Astrocyte (in vitro differentiated cells and primary cell): ENCODE results near the gene TERT. TPM values are rescaled to one million over a fixed set of nuclear protein-coding genes. Genes with fewer than 3 reads are reported as not detected.

Experiments used
- DNase-seq: peaks from one replicate; pipeline ENCODE4 v3.0.0-alpha.2; 2010; ENCODE audit warnings: low read depth
- FAIRE-seq: peaks from 2 replicates; lab custom pipeline; 2011; peaks lifted over from hg19 to GRCh38; lab: Jason Lieb, UNC
- H2AFZ ChIP-seq: 2 replicates; pipeline ENCODE4 v1.6.0; 2012; ENCODE audit warnings: low read depth, low read length, inconsistent platforms
- H3K27ac ChIP-seq: 2 replicates; pipeline ENCODE4 v1.5.1; 2011; ENCODE audit warnings: low read depth, low read length, inconsistent platforms
- H3K27me3 ChIP-seq: 2 replicates; pipeline ENCODE4 v1.6.0; 2011; ENCODE audit warnings: low read length, inconsistent platforms; ENCODE audit not compliant: insufficient read depth
- H3K36me3 ChIP-seq: 2 replicates; pipeline ENCODE4 v1.5.1; 2011; ENCODE audit warnings: low read length, inconsistent platforms; ENCODE audit not compliant: insufficient read depth
- H3K4me1 ChIP-seq: 2 replicates; pipeline ENCODE4 v1.5.1; 2011; ENCODE audit warnings: low read length, inconsistent platforms; ENCODE audit not compliant: insufficient read depth
- H3K4me2 ChIP-seq: 2 replicates; pipeline ENCODE4 v1.6.0; 2012; ENCODE audit warnings: low read length, inconsistent platforms
- H3K4me3 ChIP-seq: 2 replicates; pipeline ENCODE4 v1.5.1; 2011; ENCODE audit warnings: low read depth, mild to moderate bottlenecking, low read length, inconsistent platforms; ENCODE audit not compliant: insufficient read depth
- H3K79me2 ChIP-seq: 2 replicates; pipeline ENCODE4 v1.6.0; 2012; ENCODE audit warnings: mild to moderate bottlenecking, low read length, inconsistent platforms; ENCODE audit not compliant: insufficient read depth
- H3K9ac ChIP-seq: 2 replicates; pipeline ENCODE4 v1.6.0; 2012; ENCODE audit warnings: mild to moderate bottlenecking, low read length, inconsistent platforms
- H3K9me3 ChIP-seq: 2 replicates; pipeline ENCODE4 v1.5.1; 2012; ENCODE audit warnings: low read depth, mild to moderate bottlenecking, low read length, inconsistent platforms; ENCODE audit not compliant: insufficient read depth
- H4K20me1 ChIP-seq: 2 replicates; pipeline ENCODE4 v1.6.0; 2012; ENCODE audit warnings: low read length, inconsistent platforms; ENCODE audit not compliant: insufficient read depth
- H3K27ac Mint-ChIP-seq: one replicate; pipeline ENCODE4 v1.8.0; 2021; ENCODE audit warnings: mild to moderate bottlenecking, mixed read lengths; ENCODE audit not compliant: unreplicated experiment
- H3K27me3 Mint-ChIP-seq: one replicate; pipeline ENCODE4 v1.8.0; 2021; ENCODE audit warnings: low read depth, mixed read lengths; ENCODE audit not compliant: unreplicated experiment
- H3K36me3 Mint-ChIP-seq: one replicate; pipeline ENCODE4 v1.8.0; 2021; ENCODE audit warnings: low read depth, mixed read lengths; ENCODE audit not compliant: unreplicated experiment
- H3K4me1 Mint-ChIP-seq: one replicate; pipeline ENCODE4 v1.8.0; 2021; ENCODE audit warnings: low read depth, mixed read lengths; ENCODE audit not compliant: unreplicated experiment
- H3K4me3 Mint-ChIP-seq: one replicate; pipeline ENCODE4 v1.8.0; 2021; ENCODE audit warnings: mild to moderate bottlenecking, moderate library complexity, mixed read lengths; ENCODE audit not compliant: unreplicated experiment
- H3K9me3 Mint-ChIP-seq: one replicate; pipeline ENCODE4 v1.8.0; 2021; ENCODE audit warnings: mild to moderate bottlenecking, mixed read lengths; ENCODE audit not compliant: unreplicated experiment
- CTCF ChIP-seq: IDR thresholded peaks from 2 replicates; pipeline ENCODE4 v1.5.1; 2011; ENCODE audit warnings: low read depth, mild to moderate bottlenecking, inconsistent platforms, low read length, moderate library complexity; ENCODE audit not compliant: insufficient read depth
- EZH2 ChIP-seq: IDR thresholded peaks from 2 replicates; pipeline ENCODE4 v1.6.1; 2012; ENCODE audit warnings: mild to moderate bottlenecking, low read length, inconsistent platforms; ENCODE audit not compliant: insufficient read depth
- total RNA-seq: library from RNA; stranded (reverse); gene quantifications from 2 replicates; pipeline ENCODE4 v1.2.1, GENCODE V29; 2021

TERT gene
- total RNA-seq, 1 donor from 2014 or later: 0.50 TPM

GRCh38 chr5:1338506-1339070 lies 43.7 kb upstream of the TERT start:
- H3K79me2 ChIP-seq: peaks cover 30% of the 10 kb centered on the region
- FAIRE-seq (no peak), DNase-seq (no peak)
- no peak overlapping the region for H2AFZ ChIP-seq
- H3K4me3 Mint-ChIP-seq: no peak overlapping the region
- H3K27ac Mint-ChIP-seq: no peak overlapping the region
- H3K27ac ChIP-seq: no peak overlapping the region
- no peaks in the 10 kb centered on the region for H3K27me3 ChIP-seq
- H3K4me3 ChIP-seq: no peak overlapping the region
- H3K36me3 Mint-ChIP-seq: peaks cover 11% of the 10 kb centered on the region
- H3K4me1 ChIP-seq: peaks cover 5% of the 10 kb centered on the region
- H3K4me2 ChIP-seq: no peak overlapping the region
- H3K27me3 Mint-ChIP-seq: no peaks in the 10 kb centered on the region
- H4K20me1 ChIP-seq: peaks cover 47% of the 10 kb centered on the region
- TF ChIP-seq CTCF (no peak), EZH2 (no peak)
- no peaks in the 10 kb centered on the region for H3K9me3 ChIP-seq
- peaks cover 5% of the 10 kb centered on the region for H3K4me1 Mint-ChIP-seq
- no peaks in the 10 kb centered on the region for H3K9me3 Mint-ChIP-seq
- H3K9ac ChIP-seq: no peak overlapping the region
- H3K36me3 ChIP-seq: peaks cover 29% of the 10 kb centered on the region

- DNase-seq: no peak
- H3K27ac ChIP-seq: no peak overlapping the region
- TF ChIP-seq CTCF: no peak
- H3K36me3 Mint-ChIP-seq: peaks cover 10% of the 10 kb centered on the region
- no peak overlapping the region for H3K4me2 ChIP-seq
- no peak overlapping the region for H3K4me3 ChIP-seq
- H3K4me1 Mint-ChIP-seq: peaks cover 2% of the 10 kb centered on the region
- no peak for FAIRE-seq
- no peaks in the 10 kb centered on the region for H3K9me3 ChIP-seq
- H3K27me3 Mint-ChIP-seq: no peaks in the 10 kb centered on the region
- no peak overlapping the region for H3K9ac ChIP-seq
- peaks cover 31% of the 10 kb centered on the region for H3K36me3 ChIP-seq
- no peak overlapping the region for H3K27ac Mint-ChIP-seq
- peaks cover 47% of the 10 kb centered on the region for H4K20me1 ChIP-seq
- peaks cover under 1% of the 10 kb centered on the region for H3K4me1 ChIP-seq
- H3K27me3 ChIP-seq: no peaks in the 10 kb centered on the region
- peaks cover 29% of the 10 kb centered on the region for H3K79me2 ChIP-seq
- no peak overlapping the region for H3K4me3 Mint-ChIP-seq
- H3K9me3 Mint-ChIP-seq: no peaks in the 10 kb centered on the region
- H2AFZ ChIP-seq: no peak overlapping the region
Measured at GRCh38 chr5:1338196-1338490, 43.3 kb upstream of the TERT start.

- Mint-ChIP-seq H3K4me1 (no peaks in the 10 kb centered on the region), H3K9me3 (no peaks in the 10 kb centered on the region), H3K36me3 (peaks cover 10% of the 10 kb centered on the region), H3K27ac (no peak overlapping the region), H3K4me3 (no peak overlapping the region), H3K27me3 (no peaks in the 10 kb centered on the region)
- H3K4me3 ChIP-seq: no peak overlapping the region
- DNase-seq (no peak), FAIRE-seq (no peak)
- no peaks in the 10 kb centered on the region for H3K9me3 ChIP-seq
- H3K4me2 ChIP-seq: no peak overlapping the region
- H4K20me1 ChIP-seq: peaks cover 48% of the 10 kb centered on the region
- no peaks in the 10 kb centered on the region for H3K27me3 ChIP-seq
- peaks cover 26% of the 10 kb centered on the region for H3K79me2 ChIP-seq
- no peak for TF ChIP-seq CTCF
- TF ChIP-seq EZH2: no peak
- no peak overlapping the region for H3K27ac ChIP-seq
- H3K9ac ChIP-seq: no peak overlapping the region
- H2AFZ ChIP-seq: no peak overlapping the region
- H3K36me3 ChIP-seq: peaks cover 30% of the 10 kb centered on the region
- no peaks in the 10 kb centered on the region for H3K4me1 ChIP-seq
Measured at GRCh38 chr5:1337489-1338195, 42.8 kb upstream of the TERT start.
